NCI-H1436 treated with DMSO at 0.1 percent for 48 hours (cell line): ENCODE data around the gene CUX1.

Source experiments
- DNase-seq: peaks from one replicate; lab custom pipeline; 2025; lab: John Stamatoyannopoulos, UW

CUX1 gene

DNA sequence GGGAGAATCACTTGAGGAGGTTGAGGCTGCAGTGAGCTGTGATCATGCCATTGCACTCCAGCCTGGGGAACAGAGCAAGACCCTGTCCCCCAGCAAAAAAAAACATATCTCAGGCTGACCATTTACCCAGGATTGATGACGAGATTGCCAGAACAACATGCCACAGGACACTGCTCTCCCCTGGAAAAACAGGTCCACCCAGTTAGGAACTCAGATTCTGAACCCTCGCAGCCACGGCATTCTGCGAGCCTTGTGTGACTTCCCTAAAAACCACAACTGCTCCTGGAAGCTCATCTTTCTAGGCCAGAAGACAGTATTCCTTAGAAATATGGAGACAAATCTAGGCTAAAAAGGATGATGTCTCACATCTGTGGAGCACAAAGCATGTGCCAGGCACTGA lies 427.2 kb downstream of the CUX1 start:
- no peak for DNase-seq

DNA sequence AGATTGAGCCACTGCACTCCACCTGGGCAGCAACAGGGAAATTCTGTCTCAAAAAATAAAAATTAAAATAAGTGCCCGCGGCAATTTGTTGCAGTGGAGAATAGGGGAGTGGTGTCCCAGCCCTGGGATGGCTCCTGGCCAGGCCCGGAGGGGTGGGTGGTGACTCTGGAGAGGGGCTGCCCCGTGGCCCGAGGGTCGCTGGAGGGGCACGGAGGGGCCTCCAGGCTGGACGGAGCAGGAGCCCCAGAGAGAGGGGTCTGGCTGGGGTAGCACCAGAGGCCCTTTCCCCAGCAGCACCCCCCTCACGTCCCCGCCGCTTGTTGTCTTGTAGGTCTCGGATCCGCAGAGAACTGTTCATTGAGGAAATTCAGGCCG lies 430.6 kb downstream of the CUX1 start:
- DNase-seq = no peak

- no peak for DNase-seq
These were observed 431.3 kb downstream of the CUX1 start for GRCh38 chr7:102248456-102249395.

DNA sequence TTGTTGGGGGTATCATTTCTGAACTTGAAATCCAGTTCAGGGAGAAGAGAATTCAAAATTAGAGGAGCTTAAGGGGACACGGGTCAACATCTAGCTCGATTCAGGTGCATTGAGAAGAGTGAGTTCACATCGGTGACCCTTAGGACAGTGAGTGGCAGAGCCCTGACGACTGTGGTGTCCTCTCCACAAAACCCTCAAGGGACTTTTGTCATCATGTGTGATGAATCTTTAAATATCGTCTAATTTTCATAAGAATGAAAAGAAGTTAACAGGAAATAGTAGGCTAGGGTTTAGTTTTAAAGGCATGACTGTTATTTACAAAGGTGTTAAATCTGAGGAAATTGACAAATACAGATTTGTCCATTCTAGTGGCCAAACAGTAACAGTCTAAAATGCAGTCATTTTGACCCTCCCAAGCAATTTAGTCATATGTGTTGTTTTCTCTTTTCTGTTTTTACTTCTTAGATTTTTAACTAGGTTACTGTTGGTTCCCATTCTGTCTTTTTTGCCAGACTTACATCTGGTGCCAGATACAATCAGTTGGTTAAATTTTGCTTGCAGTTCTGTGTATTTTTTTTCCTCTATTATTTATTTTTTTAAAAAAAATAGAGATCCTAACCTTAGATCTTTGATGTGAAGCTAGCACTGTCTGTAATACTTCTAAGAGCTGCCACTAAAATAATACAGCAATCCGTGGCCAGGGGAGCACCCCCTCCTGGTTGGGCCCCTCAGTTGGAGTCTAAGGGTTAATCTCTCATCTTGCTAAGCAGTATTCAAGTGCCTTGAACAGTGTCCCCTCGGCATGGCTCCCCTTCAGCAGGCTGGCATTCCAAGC lies 434.3 kb downstream of the CUX1 start:
- DNase-seq = no peak

DNA sequence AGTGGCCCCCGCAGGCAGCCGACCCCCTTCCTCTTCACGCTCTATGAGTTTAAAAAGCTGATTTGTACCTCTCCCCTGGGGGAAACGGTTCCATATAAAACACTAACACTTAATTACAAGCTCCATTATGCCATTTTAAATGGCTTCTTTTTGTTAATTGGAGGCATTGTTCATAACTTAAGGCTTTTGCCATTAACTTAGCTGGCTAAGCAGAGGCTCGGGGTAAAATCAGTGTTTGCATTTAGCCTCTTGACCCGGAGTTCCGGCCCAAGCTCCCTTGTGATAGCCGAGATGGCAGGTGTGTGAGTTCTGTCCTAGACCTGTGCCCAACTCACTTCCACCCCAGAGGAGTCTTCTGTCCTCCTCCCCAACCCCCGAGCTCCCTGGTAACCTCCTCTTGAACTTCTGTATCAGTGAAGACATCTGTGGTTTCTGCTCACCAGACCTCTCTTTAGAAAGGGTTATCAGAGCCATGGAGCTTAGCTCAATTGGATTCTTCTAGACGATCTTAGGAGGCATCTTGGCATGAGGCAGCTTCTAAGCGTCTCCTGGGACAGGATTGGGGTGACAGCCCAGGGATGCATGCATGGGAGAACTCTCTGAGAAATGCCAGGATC lies 435.0 kb downstream of the CUX1 start:
- DNase-seq = no peak

DNA sequence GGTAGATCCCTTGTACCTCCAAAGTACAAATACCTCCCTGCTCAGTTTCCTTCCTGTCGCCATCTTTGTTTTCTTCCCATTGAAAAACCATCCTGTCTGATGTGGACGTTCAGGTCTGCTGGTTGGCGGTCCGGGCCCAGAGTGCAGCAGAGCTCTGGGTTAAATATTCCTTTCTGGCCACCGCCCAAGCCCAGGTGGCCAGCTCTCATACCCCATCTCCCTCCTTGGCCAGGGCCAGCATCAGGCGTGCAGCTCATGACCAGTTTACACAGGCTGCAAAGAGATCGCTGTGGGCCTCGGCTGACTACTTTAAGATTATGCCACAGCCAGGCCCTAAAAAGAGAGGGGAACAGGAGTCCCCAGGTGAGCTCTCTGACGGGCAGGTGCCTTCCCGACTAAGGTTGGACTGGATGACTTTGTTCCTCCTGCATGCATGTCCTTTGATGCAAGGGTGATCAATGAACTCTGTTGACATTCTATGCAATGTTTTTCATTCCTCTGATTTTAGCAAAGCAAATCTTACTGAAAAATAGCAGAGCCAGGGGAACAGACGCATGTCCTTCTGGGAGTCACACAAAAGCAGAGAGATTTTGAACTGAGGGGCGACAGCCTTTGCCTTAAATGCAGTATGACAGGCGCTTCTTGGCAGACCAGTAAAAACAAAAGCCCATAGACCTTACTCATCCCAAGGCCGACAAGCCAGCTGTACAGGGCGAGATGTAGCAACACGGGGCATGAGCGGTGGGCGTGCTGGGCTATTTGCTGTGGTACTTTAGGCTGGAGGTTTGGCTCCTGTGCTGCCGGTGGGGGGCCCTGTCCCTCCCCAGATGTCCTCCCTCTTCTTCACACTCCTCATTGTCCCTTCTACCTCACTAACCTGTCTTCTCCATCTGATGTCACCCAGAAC lies 435.9 kb downstream of the CUX1 start:
- DNase-seq = no peak

GRCh38 chr7:102253973-102254370 lies 436.5 kb downstream of the CUX1 start:
- no peak for DNase-seq

GRCh38 chr7:102254521-102254920 lies 437.1 kb downstream of the CUX1 start:
- DNase-seq = no peak

GRCh38 chr7:102255501-102255900 lies 438.1 kb downstream of the CUX1 start:
- DNase-seq = no peak

DNA sequence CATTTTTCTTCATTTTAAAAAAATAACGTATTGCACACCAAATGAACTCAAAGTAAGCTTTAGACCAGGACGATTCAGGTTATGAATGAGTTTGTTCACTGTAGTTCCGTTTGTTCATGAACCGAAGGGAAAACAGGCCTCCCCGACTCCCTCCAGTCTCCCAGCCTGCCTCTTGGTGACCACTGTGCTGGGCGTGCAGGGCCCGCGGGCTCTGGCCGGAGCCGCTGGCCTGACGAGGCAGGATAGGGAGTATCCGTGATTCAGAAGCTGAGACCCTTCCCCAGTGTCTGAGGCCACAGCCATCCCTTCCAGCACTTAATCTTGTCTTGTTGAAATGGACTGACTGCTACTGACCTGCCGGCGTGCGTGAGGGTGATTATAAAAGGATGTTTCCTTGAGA lies 438.5 kb downstream of the CUX1 start:
- DNase-seq = no peak

- no peak for DNase-seq
These were observed 440.8 kb downstream of the CUX1 start for GRCh38 chr7:102258073-102258748.

DNA sequence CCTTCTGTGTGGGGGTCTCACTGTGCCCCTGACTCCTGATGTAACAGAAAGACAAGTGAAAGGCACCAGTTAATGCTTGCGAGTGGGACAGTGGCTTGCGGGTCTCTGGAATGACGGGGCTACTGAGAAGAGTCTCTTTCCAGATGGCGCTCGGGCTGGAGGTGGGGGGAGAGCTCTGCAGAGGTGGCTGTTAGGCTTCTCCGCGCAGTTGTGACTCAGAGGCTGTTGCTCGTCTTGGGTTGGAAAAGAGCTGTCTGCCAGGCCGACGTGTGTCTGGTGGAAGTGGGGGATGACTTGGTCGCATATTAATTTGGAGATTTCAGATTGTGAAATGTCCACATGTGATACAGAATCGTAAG lies 441.3 kb downstream of the CUX1 start:
- no peak for DNase-seq

GRCh38 chr7:102260856-102261255 lies 443.4 kb downstream of the CUX1 start:
- no peak for DNase-seq

GRCh38 chr7:102261451-102261850 lies 444.0 kb downstream of the CUX1 start:
- DNase-seq = no peak

GRCh38 chr7:102262546-102262945 lies 445.1 kb downstream of the CUX1 start:
- DNase-seq = no peak

DNA sequence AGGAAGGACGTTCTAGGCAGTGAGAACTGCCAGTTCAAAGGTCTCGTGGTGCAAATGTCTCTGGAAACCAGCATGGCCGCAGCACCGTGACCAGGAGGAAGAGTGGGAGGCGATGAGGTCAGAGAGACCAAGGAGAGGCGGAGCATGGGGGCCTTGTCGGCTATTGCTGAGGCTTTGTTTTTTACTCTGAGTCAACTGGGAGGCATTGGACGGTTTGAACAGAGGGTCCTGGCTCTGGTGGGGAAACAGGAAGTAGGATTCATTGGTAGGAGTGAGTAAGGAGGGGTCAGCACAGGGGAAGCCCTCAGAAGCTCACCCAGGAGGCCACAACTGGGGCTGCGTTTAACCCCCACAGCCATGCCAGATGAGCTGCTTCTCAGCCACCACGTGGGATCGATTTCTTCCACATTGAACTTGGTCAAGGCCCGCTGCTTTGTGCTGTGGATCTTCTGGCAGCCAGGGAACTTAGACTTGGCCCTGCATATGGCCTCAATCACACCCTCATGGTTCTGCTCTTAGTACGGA lies 447.0 kb downstream of the CUX1 start:
- DNase-seq = no peak

DNA sequence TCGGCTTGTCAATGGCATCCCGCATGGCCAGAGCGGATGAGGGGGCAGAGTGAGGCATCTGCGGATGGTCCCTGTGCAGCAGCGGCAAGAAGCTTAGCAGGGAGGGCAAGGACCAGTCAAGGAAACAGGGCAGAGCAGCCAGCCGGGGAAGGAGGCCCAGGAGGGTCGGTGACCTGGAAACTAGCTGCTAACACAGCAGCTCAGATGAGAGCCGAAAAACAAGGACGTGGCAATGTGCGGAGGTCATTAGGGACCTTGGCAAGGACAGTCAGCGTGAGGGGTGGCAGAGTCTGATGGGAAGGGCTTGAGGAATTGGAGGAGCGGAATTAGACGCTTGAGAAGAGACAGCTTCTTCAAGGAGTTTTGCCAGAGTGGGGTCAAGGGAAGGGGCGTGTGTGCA lies 449.1 kb downstream of the CUX1 start:
- DNase-seq = no peak

GRCh38 chr7:102268635-102269034 lies 451.2 kb downstream of the CUX1 start:
- no peak for DNase-seq

- DNase-seq = no peak
These were observed 452.9 kb downstream of the CUX1 start for GRCh38 chr7:102270178-102270887.

DNA sequence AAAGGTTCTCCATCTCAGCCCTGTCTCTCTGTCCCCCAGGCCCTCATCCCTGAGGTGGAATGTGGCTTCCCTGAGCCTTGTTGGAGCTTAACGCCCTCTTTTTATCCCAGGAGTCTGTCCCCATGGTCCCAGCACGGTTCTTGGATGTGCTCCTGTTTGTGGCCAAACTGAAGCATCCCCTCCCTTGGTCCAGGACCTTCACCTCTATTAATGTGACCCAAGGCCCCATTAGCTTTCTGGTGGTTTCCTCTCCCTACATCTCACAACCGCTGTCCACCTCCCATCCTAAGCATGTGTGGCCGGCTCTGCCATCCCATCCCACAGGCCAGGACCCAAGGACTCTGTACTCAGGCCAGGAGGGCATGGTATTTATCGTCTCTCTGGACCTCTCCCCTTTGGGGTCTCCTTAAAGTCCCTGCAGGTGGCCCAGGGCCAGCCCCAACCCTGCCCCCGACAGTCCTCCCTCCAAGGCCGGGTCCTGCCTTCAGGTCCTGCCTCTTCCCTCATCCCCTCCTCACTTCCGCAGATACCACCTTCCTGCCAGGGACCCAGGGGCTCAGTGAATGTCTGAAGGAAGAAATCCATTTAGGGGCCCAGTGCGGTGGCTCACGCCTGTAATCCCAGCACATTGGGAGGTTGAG lies 453.9 kb downstream of the CUX1 start:
- no peak for DNase-seq
